SK-N-SH (cell line): Measurements from ENCODE around the gene PDE6A. TPM values are rescaled to one million over a fixed set of nuclear protein-coding genes. Genes with fewer than 3 reads are reported as not detected.

ENCODE experiments used
- CTCF ChIA-PET: fragments of 300-600, 350-600 bp; formaldehyde crosslinking; extraction: SDS; loops from one replicate; lab custom pipeline; 2021; lab: Yijun Ruan, JAX
- POLR2A ChIA-PET: fragments of 350-600 bp; sonication (Branson Sonifier 250); formaldehyde crosslinking; extraction: SDS; loops from one replicate; lab custom pipeline; 2020; ENCODE audit warnings: antibody characterized with exemption, inconsistent platforms; lab: Yijun Ruan, JAX
- DNase-seq: peaks from one replicate; pipeline ENCODE4 v3.0.0; 2012
- H2AFZ ChIP-seq: fragments of 200-600 bp; sonication (generic); 2 replicates; pipeline ENCODE4 v1.8.1; 2016; ENCODE audit warnings: antibody characterized with exemption, mild to moderate bottlenecking, low read depth
- H3F3A ChIP-seq: fragments of 200-600 bp; sonication (generic); replicated peaks from 2 replicates; pipeline ENCODE3; 2016; ENCODE audit warnings: antibody characterized with exemption, mild to moderate bottlenecking; ENCODE audit not compliant: insufficient read depth
- H3K27ac ChIP-seq, 2 experiments: fragments of 200-500 bp in 1 of 2; fragments of 200-600 bp in 1 of 2; sonication (Bioruptor generic) in 1 of 2; sonication (generic), shearing (Covaris generic) in 1 of 2; 2 replicates each; pipeline versions ENCODE4 v1.5.1 to v1.6.1; 2014 to 2016; ENCODE audit warnings: low read depth in 2 of 2, inconsistent platforms in 1 of 2, low read length in 1 of 2, mild to moderate bottlenecking in 1 of 2, mixed read lengths in 1 of 2
- H3K27me3 ChIP-seq: fragments of 200-600 bp; sonication (generic), shearing (Covaris generic); 2 replicates; pipeline ENCODE4 v1.6.1; 2016; ENCODE audit warnings: mixed run types; ENCODE audit not compliant: insufficient read depth
- H3K36me3 ChIP-seq, 2 experiments: fragments of 200-500 bp in 1 of 2; fragments of 200-600 bp in 1 of 2; sonication (Bioruptor generic) in 1 of 2; sonication (generic) in 1 of 2; replicated peaks in 1 of 2; 2 replicates each; pipeline versions ENCODE3 to v1.5.1; 2014 to 2016; ENCODE audit warnings: low read length in 1 of 2, mild to moderate bottlenecking in 1 of 2; ENCODE audit not compliant: insufficient read depth in 2 of 2, control insufficient read depth in 1 of 2
- H3K4me1 ChIP-seq, 2 experiments: fragments of 200-500 bp in 1 of 2; fragments of 200-600 bp in 1 of 2; sonication (Bioruptor generic) in 1 of 2; sonication (generic), shearing (Covaris generic) in 1 of 2; 2 replicates each; pipeline versions ENCODE4 v1.5.1 to v1.6.1; 2014 to 2016; ENCODE audit warnings: low read depth in 1 of 2, low read length in 1 of 2, mixed run types in 1 of 2; ENCODE audit not compliant: insufficient read depth in 2 of 2, control insufficient read depth in 1 of 2
- H3K4me2 ChIP-seq: fragments of 200-600 bp; sonication (generic), shearing (Covaris generic); 2 replicates; pipeline ENCODE4 v1.6.1; 2017; ENCODE audit warnings: mixed run types
- H3K4me3 ChIP-seq, 2 experiments: fragments of 200-500 bp in 1 of 2; fragments of 200-600 bp in 1 of 2; sonication (Bioruptor generic) in 1 of 2; sonication (generic), shearing (Covaris generic) in 1 of 2; 2 replicates each; pipeline versions ENCODE4 v1.5.1 to v1.8.1; 2014 to 2016; ENCODE audit warnings: low read depth in 2 of 2, inconsistent platforms in 1 of 2, low read length in 1 of 2, mild to moderate bottlenecking in 1 of 2, mixed read lengths in 1 of 2, moderate library complexity in 1 of 2
- H3K79me2 ChIP-seq: fragments of 200-600 bp; sonication (generic); 2 replicates; pipeline ENCODE4 v1.8.1; 2017; ENCODE audit warnings: mild to moderate bottlenecking; ENCODE audit not compliant: insufficient read depth
- H3K9ac ChIP-seq: fragments of 200-600 bp; sonication (generic); 2 replicates; pipeline ENCODE4 v1.6.1; 2017; ENCODE audit warnings: mixed run types
- H3K9me2 ChIP-seq: fragments of 200-600 bp; sonication (generic); 2 replicates; pipeline ENCODE4 v1.6.1; 2017; ENCODE audit warnings: mixed run types
- H3K9me3 ChIP-seq: fragments of 200-600 bp; sonication (generic); 2 replicates; pipeline ENCODE4 v1.6.1; 2017; ENCODE audit warnings: mixed run types, mild to moderate bottlenecking, moderate library complexity
- H4K20me1 ChIP-seq: fragments of 200-600 bp; sonication (generic); 2 replicates; pipeline ENCODE4 v1.6.1; 2017; ENCODE audit warnings: mild to moderate bottlenecking, mixed run types; ENCODE audit not compliant: insufficient read depth
- CHD2 ChIP-seq: fragments of 150-350 bp; IDR thresholded peaks from 2 replicates; pipeline ENCODE4 v1.6.1; 2018; ENCODE audit warnings: low read length; ENCODE audit not compliant: partially characterized antibody
- CTCF ChIP-seq: fragments of 200-600 bp; sonication (generic); IDR thresholded peaks from 2 replicates; pipeline ENCODE4 v1.6.1; 2017; ENCODE audit warnings: antibody characterized with exemption, mild to moderate bottlenecking, moderate library complexity
- ELF1 ChIP-seq: IDR thresholded peaks from 2 replicates; pipeline ENCODE4 v1.4.0; 2012
- EP300 ChIP-seq, 2 experiments: IDR thresholded peaks; 2 replicates each; pipeline versions ENCODE4 v1.4.0 to v1.6.1; 2012; ENCODE audit warnings: borderline replicate concordance in 1 of 2, low read depth in 1 of 2, low read length in 1 of 2
- EZH2phosphoT487 ChIP-seq: fragments of 200-600 bp; sonication (generic); IDR thresholded peaks from 2 replicates; pipeline ENCODE4 v1.6.1; 2017; ENCODE audit warnings: low read depth, mixed run types, mild to moderate bottlenecking, antibody characterized with exemption, moderate library complexity, borderline replicate concordance
- FOSL2 ChIP-seq: IDR thresholded peaks from 2 replicates; pipeline ENCODE4 v1.4.0; 2012; ENCODE audit warnings: low read depth, mild to moderate bottlenecking, moderate library complexity, borderline replicate concordance
- FOXJ3 ChIP-seq: sonication (generic); formaldehyde crosslinking; IDR thresholded peaks from 2 replicates; pipeline ENCODE4 v1.5.1; 2020; ENCODE audit warnings: mild to moderate bottlenecking, missing genetic modification reagents
- GATA2 ChIP-seq: sonication (generic); formaldehyde crosslinking; IDR thresholded peaks from 2 replicates; pipeline ENCODE4 v1.5.0; 2020; ENCODE audit warnings: mild to moderate bottlenecking, missing genetic modification reagents
- IRF3 ChIP-seq: fragments of 150-350 bp; IDR thresholded peaks from 2 replicates; pipeline ENCODE4 v1.6.1; 2016; ENCODE audit warnings: mild to moderate bottlenecking, low read depth, low read length
- JUND ChIP-seq: IDR thresholded peaks from 2 replicates; pipeline ENCODE4 v1.4.0; 2012
- MEF2A ChIP-seq: IDR thresholded peaks from 2 replicates; pipeline ENCODE4 v1.4.0; 2012; ENCODE audit warnings: low read depth, borderline replicate concordance
- SIN3A ChIP-seq: IDR thresholded peaks from 2 replicates; pipeline ENCODE4 v1.6.1; 2012; ENCODE audit warnings: low read depth, mild to moderate bottlenecking, low read length, moderate library complexity, borderline replicate concordance
- SMC3 ChIP-seq: IDR thresholded peaks from 2 replicates; pipeline ENCODE4 v1.6.1; 2012; ENCODE audit warnings: low read depth, low read length, improper control_type of control experiment
- TAF1 ChIP-seq: IDR thresholded peaks from 2 replicates; pipeline ENCODE4 v1.6.1; 2012; ENCODE audit warnings: low read depth, mild to moderate bottlenecking, low read length, moderate library complexity, borderline replicate concordance
- TCF12 ChIP-seq: IDR thresholded peaks from 2 replicates; pipeline ENCODE4 v1.4.0; 2012
- YY1 ChIP-seq: IDR thresholded peaks from 2 replicates; pipeline ENCODE4 v1.4.0; 2012; ENCODE audit warnings: low read depth, mild to moderate bottlenecking
- WGBS: methylation state at CpG from one replicate; pipeline ENCODE4 v1.1.6; 2017; ENCODE audit warnings: low lambda C conversion rate; 5-methylcytosine and 5-hydroxymethylcytosine counted together
- polyA plus RNA-seq, 3 experiments: library from polyadenylated mRNA; depleted of rRNA; stranded (reverse); fragments of >200 nt; gene quantifications; 2 replicates each; pipeline ENCODE4 v1.2.3, GENCODE V29; 2012
- TF ChIP-seq, protein P1 (sequence below): fragments of 150-350 bp; IDR thresholded peaks from 2 replicates; pipeline ENCODE4 v1.6.1; 2017; ENCODE audit warnings: antibody characterized with exemption, low read length, low read depth, borderline replicate concordance

PDE6A gene
- polyA plus RNA-seq, 1 of the 3 experiments (the other 2 are of a cell fraction) = 0.05 TPM

DNA sequence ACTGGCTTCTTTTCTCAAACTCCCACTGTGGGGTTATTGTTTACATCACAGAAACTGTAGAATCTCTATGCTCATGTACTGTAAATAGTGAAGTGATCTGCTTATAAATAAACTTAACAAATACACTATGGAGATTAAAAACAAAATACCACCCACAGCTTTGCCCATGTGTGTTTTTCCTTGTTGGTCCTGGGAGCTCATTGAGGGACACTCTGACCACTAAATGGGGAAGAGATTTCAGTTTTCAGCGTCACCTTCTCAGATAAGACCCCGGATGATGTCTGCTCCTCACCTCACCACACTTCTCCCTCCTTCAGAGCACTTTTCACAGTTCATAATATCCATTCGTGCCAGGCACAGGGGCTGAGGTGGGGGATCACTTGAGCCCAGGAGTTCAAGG, 89.7 kb downstream of the PDE6A start:
- H3K27ac ChIP-seq = no peak overlapping the region
- H3K4me3 ChIP-seq = no peak overlapping the region
- H4K20me1 ChIP-seq = no peaks in the 10 kb centered on the region
- no peak for DNase-seq
- H3K4me1 ChIP-seq = peaks cover 5 to 9% of the 10 kb centered on the region in 2 experiments; a peak in 2 of 4 replicates
- no peak overlapping the region for H2AFZ ChIP-seq
- no peaks in the 10 kb centered on the region for H3K9me2 ChIP-seq
- no peaks in the 10 kb centered on the region for H3K79me2 ChIP-seq
- CTCF ChIA-PET = interaction anchor here (0.7 to 18.7 kb wide), 7 partner anchors 10 to 218 kb away, joined by 3 to 460 read pairs (median 7); partner anchors contain the start of gene SLC26A2
- no peak overlapping the region for H3K4me2 ChIP-seq
- no peaks in the 10 kb centered on the region for H3K27me3 ChIP-seq
- TF ChIP-seq CHD2 = no peak
- no peak for TF ChIP-seq SMC3
- TF ChIP-seq, protein P1, sequence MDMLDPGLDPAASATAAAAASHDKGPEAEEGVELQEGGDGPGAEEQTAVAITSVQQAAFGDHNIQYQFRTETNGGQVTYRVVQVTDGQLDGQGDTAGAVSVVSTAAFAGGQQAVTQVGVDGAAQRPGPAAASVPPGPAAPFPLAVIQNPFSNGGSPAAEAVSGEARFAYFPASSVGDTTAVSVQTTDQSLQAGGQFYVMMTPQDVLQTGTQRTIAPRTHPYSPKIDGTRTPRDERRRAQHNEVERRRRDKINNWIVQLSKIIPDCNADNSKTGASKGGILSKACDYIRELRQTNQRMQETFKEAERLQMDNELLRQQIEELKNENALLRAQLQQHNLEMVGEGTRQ = no peak
- no peak for TF ChIP-seq FOSL2
- TF ChIP-seq FOXJ3 (CRISPR knock-in tag) = no peak
- TF ChIP-seq JUND = no peak
- no peak for TF ChIP-seq CTCF
- no peak for TF ChIP-seq YY1
- no peak for TF ChIP-seq EP300 (IDR thresholded peaks at IDR 0.05; ENCODE audit: borderline replicate concordance in 1 of 2, low read depth in 1 of 2, low read length in 1 of 2)
- no peak for TF ChIP-seq TAF1
- TF ChIP-seq TCF12 = no peak
- TF ChIP-seq MEF2A = no peak
- TF ChIP-seq ELF1 = no peak
- TF ChIP-seq SIN3A = no peak
- no peak for TF ChIP-seq GATA2
- no peak for TF ChIP-seq EZH2phosphoT487
- TF ChIP-seq IRF3 = no peak
- TF ChIP-seq, all 33 proteins: peak for 0
- no peak overlapping the region for H3K9ac ChIP-seq
- no peaks in the 10 kb centered on the region for H3K9me3 ChIP-seq
- 90% methylated on average over 3 of the region's 3 CpGs for WGBS
- no peaks in the 10 kb centered on the region for H3F3A ChIP-seq
- H3K36me3 ChIP-seq = no peaks in the 10 kb centered on the region
- POLR2A ChIA-PET = no interaction called here
